ENCODE results near the gene OPCML.

DNA sequence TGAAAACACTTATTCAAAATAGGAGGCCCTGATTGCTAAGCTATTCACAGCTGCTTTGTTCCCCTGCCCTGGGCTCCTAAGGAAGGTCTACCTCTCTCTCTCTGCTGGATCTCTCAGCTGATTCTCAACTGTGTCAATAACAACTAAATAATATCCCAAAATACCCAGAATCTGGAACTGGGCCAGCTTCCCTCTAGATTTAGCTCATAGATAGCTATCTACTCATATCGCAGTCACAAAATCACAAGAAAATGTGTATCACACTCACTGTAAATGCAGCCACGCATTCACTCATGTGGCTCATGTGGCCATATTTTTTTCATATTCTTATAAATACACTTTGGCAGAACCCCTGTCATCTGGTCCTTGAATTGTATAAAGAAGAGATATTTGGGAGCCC lies 555.1 kb downstream of the OPCML start:
- no peak for TF ChIP-seq CTCF (IDR thresholded peaks at IDR 0.05; ENCODE audit: poor library complexity, severe bottlenecking)
- no peak for TF ChIP-seq EZH2 (IDR thresholded peaks at IDR 0.05; ENCODE audit: borderline replicate concordance, insufficient read depth, low read length, poor library complexity, severe bottlenecking)
- no peak for TF ChIP-seq MXI1 (conservative IDR thresholded peaks at IDR 0.05; ENCODE audit: poor library complexity, severe bottlenecking)
- TF ChIP-seq POLR2AphosphoS5 (IDR thresholded peaks at IDR 0.05) = no peak
- no peak for TF ChIP-seq EP300 (conservative IDR thresholded peaks at IDR 0.05; ENCODE audit: poor library complexity, severe bottlenecking)
- no peak for TF ChIP-seq RAD21 (conservative IDR thresholded peaks at IDR 0.05)
- TF ChIP-seq TAF1 (IDR thresholded peaks at IDR 0.05; ENCODE audit: low read depth) = no peak
- TF ChIP-seq SMC3 (conservative IDR thresholded peaks at IDR 0.05; ENCODE audit: poor library complexity) = no peak
- no peak for TF ChIP-seq REST (IDR thresholded peaks at IDR 0.05; ENCODE audit: borderline replicate concordance)
